ENCODE data around the gene RELN. TPM values are rescaled to one million over a fixed set of nuclear protein-coding genes. Genes with fewer than 3 reads are reported as not detected.

Gene RELN
- total and polyA plus RNA-seq, 9 of the 15 experiments (the other 6 are each of a cell fraction or from before 2014, with no cell fraction given): 12.9 to 43.2 (median 18.1) TPM

GRCh38 chr7:103630318-103630717 lies 359.1 kb downstream of the RELN start (continued):
- TF ChIP-seq BCLAF1 (IDR thresholded peaks at IDR 0.05; ENCODE audit: borderline replicate concordance in 1 of 2, control insufficient read depth in 1 of 2, low read depth in 2 of 2, low read length in 1 of 2) (no peak), PCBP2 (IDR thresholded peaks at IDR 0.05; ENCODE audit: low read depth, low read length, poor library complexity, severe bottlenecking) (no peak), ARID1B (IDR thresholded peaks at IDR 0.05) (peak; percentile 24; the same call in 1 of the 2 replicates), LCOR (CRISPR knock-in tag; IDR thresholded peaks at IDR 0.05) (no peak), CREM (IDR thresholded peaks at IDR 0.05; ENCODE audit: low read depth) (peak; percentile 88), SIRT6 (IDR thresholded peaks at IDR 0.05; ENCODE audit: low read depth, low read length) (no peak), MAZ (CRISPR knock-in tag; conservative IDR thresholded peaks at IDR 0.05 in 1 of 2, IDR thresholded peaks at IDR 0.05 in 1 of 2) (no peak), NCOA1 (IDR thresholded peaks at IDR 0.05; ENCODE audit: low read depth) (peak; percentile 64; the same call in 1 of the 2 replicates), CTBP1 (IDR thresholded peaks at IDR 0.05; ENCODE audit: borderline replicate concordance) (peak; percentile 42; the same call in 1 of the 2 replicates), XRCC4 (IDR thresholded peaks at IDR 0.05; ENCODE audit: extremely low read depth, insufficient read depth, insufficient read length) (no peak)
